Measurements from ENCODE around the gene TSTD2.

DNA sequence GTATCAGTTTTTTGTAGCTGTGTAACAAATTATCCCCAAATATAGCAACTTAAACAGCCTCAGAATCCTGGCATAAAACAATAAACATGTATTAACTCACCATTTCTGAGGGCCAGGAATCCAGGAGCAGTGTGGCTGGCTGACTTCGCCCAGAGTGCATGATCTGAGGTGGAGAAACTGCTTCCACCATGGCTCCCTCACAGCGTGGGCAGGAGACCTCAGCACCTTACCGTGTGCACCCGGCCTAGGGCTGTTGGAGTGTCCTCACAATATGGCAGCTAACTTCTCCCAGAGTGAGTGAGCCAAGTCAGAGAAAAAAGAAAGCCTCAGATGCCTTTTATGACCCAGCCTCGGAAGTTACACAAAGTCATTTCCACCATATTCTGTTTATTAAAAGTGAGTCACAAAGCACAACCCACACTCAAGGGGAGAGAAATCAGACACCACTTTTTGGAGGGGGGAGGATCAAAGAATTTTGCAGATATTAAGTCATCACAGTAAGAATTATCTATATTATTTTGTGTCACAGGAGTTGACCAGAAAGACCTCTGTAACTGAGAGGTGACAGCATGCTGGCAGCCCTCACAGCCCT is 59.6 kb downstream of the TSTD2 start:
- TF ChIP-seq CTCF (IDR thresholded peaks at IDR 0.05; ENCODE audit: low read length) (no peak), EZH2 (optimal IDR thresholded peaks at IDR 0.05; ENCODE audit: low read depth, low read length) (no peak), EZH2phosphoT487 (IDR thresholded peaks at IDR 0.05; ENCODE audit: low read length) (no peak)

Measured in MM.1S (cell line).